ENCODE results near the gene RSBN1. TPM values are rescaled to one million over a fixed set of nuclear protein-coding genes. Genes with fewer than 3 reads are reported as not detected.
"Not testable (repeated sequence)": the region's sequence is repeated elsewhere in the genome, so short reads cannot be mapped to it uniquely, and the experiment has no call there.

RSBN1 gene
- total RNA-seq = 22.3 TPM

DNA sequence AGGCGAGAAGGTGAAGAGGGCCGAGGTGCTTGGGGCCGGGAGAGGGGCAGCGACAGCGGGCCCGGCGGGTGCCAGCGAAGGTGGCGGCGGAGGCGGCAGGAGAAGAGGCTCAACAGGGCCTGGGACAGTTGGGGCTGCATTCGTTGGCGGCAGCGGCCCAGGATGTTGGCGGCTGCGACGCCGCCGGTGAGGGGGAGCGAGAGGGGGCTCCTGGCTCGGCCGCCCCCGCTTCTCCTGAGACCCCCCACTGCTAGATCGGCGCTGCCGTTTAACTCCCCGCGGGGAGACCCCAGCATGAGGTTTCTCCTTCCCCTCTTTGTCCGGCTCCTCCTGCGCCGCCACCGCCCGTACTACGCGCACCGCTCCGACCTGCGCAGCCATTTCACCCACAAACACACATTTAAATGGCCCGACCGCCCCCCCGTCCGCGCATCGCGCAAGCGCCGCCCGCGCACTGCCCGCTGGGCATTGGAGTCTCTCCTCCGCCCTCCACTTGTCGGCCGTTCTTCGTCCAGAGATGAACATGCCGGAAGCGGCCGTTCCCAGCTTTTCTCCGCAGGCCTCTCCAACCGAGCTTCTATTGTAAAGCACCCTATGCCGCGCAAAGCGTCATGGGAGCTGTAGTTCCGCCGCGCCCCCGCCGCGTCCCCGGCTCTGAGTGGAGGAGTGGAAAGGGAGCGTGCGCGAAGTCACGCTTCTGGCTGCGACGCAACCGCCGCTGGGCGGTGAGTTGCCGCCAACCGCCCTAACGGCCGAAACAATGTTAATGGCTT lies at the start of gene RSBN1:
TSS of gene RSBN1 (minus strand) at position 589 of the 773 bp plus-strand sequence. CDS start at position 525, 64 bp downstream.
- peak; percentile 98 for ATAC-seq

GRCh38 chr1:113861641-113862040 lies 49.4 kb upstream of the RSBN1 start:
- intact Hi-C loops (cut with DNase I) = no loop called here
- ATAC-seq (no peak), DNase-seq (ENCODE audit: low spot score) (no peak)

More for the DNA sequence above, at the start of gene RSBN1:
- DNase-seq (ENCODE audit: low spot score) = peak; percentile 99
- intact Hi-C loops (cut with DNase I) = no loop called here

DNA sequence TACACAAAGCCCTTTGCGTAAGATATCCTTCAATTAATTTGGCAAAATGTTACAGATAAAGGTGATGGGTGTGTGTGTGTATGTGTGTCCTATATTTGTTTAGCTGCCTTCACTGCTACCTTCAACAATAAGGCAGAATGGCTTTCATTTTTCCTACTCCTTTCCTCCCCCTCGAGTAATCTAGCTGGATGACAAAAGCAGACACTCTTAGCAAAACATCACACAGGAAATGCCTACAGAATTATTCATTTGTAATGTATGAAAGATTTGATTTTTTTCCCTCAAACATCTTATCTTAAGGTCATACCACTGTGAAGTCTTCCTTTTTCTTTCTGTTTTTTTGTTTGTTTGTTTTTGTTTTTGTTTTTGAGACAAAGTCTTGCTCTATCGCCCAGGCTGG lies 48.6 kb upstream of the RSBN1 start:
- ATAC-seq = no peak
- no peak for DNase-seq (ENCODE audit: low spot score)
- intact Hi-C loops (cut with DNase I) = no loop called here

- ATAC-seq (peak; percentile 52), DNase-seq (ENCODE audit: low spot score) (no peak)
- intact Hi-C loops (cut with DNase I) = no loop called here
These were observed 47.4 kb upstream of the RSBN1 start for GRCh38 chr1:113859478-113860175.

DNA sequence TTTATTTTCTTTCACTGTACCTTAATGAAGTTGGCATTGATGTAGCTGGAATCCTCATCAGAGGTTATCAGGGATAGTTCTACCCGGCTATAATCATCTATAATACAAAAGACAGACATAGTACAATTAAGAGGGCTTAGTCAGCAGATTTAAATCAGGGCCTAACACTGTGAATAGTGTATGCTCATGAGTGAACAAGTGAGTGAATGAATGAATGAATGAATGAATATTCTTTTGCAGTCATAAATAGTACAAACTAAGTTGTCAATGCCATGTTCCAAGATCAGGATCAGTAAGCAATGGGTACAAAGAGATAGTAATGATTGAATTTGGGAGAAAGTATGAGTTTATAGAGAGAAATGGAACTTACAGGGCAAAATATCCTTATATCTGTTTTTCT lies 46.7 kb upstream of the RSBN1 start:
- intact Hi-C loops (cut with DNase I) = no loop called here
- no peak for DNase-seq (ENCODE audit: low spot score)
- ATAC-seq = no peak

- no peak for ATAC-seq
- intact Hi-C loops (cut with DNase I) = no loop called here
These were observed 46.1 kb upstream of the RSBN1 start for GRCh38 chr1:113858418-113858817.

DNA sequence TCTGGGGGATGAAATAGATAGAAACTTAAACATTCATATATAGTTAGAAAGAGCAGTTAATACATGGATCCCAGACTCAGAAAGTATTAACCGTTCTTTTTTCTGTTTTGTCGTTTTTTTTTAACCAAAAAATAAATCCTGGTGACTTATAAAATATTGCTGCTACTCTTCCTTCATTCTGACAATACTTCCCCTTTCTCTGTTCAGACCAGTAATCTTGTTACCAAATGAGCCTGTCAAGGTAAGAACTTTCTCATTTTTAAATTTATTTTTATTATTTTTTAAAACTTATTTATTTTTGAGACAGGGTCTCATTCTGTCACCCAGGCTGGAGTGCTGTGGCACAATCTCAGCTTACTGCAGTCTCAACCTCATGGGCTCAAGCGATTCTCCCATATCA lies 45.5 kb upstream of the RSBN1 start:
- DNase-seq (ENCODE audit: low spot score) (no peak), ATAC-seq (no peak)
- intact Hi-C loops (cut with DNase I) = no loop called here

More at GRCh38 chr1:113858418-113858817, 46.1 kb upstream of the RSBN1 start:
- no peak for DNase-seq (ENCODE audit: low spot score)

GRCh38 chr1:113856401-113856790 lies 44.1 kb upstream of the RSBN1 start:
- DNase-seq (ENCODE audit: low spot score) = no peak
- intact Hi-C loops (cut with DNase I) = no loop called here

GRCh38 chr1:113855630-113856400 lies 43.5 kb upstream of the RSBN1 start:
- intact Hi-C loops (cut with DNase I) = no loop called here
- no peak for ATAC-seq
- DNase-seq (ENCODE audit: low spot score) = no peak

More at GRCh38 chr1:113856401-113856790, 44.1 kb upstream of the RSBN1 start:
- ATAC-seq = no peak

GRCh38 chr1:113854234-113854633 lies 42.0 kb upstream of the RSBN1 start:
- ATAC-seq = no peak
- intact Hi-C loops (cut with DNase I) = no loop called here

DNA sequence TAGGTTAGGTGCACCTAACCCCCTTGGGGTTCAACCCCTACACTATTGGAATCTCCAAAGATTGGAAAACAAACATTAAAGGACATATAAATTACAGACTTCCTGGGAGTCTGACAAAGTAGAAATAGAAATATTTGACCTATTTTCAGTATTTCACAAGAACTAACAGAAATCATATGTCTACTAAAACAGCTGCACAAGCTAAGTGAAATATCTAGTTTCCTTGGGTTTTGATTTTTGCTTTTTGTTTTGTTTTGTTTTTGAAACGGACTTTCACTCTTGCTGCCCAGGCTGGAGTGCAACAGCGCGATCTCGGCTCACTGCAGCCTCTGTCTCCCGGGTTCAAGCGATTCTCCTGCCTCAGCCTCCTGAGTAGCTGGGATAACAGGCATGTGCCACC lies 40.4 kb upstream of the RSBN1 start:
- DNase-seq (ENCODE audit: low spot score); ATAC-seq; intact Hi-C loops (cut with DNase I): not testable (repeated sequence)

More at GRCh38 chr1:113854234-113854633, 42.0 kb upstream of the RSBN1 start:
- no peak for DNase-seq (ENCODE audit: low spot score)

DNA sequence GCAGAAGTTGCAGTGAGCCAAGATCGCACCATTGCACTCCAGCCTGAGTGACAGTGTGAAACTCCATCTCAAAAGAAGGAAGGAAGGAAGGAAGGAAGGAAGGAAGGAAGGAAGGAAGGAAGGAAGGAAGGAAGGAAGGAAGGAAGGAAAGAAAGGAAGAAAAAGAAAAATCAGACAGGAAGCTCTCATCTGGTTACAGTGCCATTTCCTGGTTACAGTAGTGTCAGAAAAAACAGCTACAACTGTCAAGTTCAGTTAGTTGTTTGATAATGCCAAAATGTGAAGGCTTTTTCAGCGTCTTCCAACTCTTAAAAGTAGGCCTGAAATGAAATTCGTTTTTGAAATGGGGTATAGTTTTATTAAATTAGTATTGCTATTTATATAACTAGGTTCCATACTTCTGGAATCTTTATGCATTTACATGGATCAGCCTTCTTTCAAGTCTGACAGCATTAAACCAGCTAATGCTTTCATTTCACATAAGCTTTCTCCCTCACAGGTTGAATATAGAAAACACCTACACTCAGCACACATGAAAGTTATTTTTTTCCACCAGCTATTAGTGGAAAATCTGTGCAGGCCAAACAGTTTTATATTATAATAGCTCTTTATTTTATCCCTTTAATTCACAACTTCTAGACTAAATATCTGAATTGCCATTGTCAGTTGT lies 38.0 kb upstream of the RSBN1 start:
- DNase-seq (ENCODE audit: low spot score) (no peak), ATAC-seq (no peak)
- intact Hi-C loops (cut with DNase I) = no loop called here

- intact Hi-C loops (cut with DNase I) = no loop called here
- ATAC-seq (no peak), DNase-seq (ENCODE audit: low spot score) (no peak)
These were observed 36.8 kb upstream of the RSBN1 start for GRCh38 chr1:113849072-113849471.

- no peak for ATAC-seq
- intact Hi-C loops (cut with DNase I) = no loop called here
These were observed 34.2 kb upstream of the RSBN1 start for GRCh38 chr1:113846391-113847035.

GRCh38 chr1:113836534-113836933 lies 24.3 kb upstream of the RSBN1 start:
- ATAC-seq (no peak), DNase-seq (ENCODE audit: low spot score) (no peak)
- intact Hi-C loops (cut with DNase I) = no loop called here

More at GRCh38 chr1:113846391-113847035, 34.2 kb upstream of the RSBN1 start:
- no peak for DNase-seq (ENCODE audit: low spot score)

GRCh38 chr1:113835686-113836290 lies 23.5 kb upstream of the RSBN1 start:
- intact Hi-C loops (cut with DNase I) = no loop called here
- ATAC-seq (no peak), DNase-seq (ENCODE audit: low spot score) (no peak)

DNA sequence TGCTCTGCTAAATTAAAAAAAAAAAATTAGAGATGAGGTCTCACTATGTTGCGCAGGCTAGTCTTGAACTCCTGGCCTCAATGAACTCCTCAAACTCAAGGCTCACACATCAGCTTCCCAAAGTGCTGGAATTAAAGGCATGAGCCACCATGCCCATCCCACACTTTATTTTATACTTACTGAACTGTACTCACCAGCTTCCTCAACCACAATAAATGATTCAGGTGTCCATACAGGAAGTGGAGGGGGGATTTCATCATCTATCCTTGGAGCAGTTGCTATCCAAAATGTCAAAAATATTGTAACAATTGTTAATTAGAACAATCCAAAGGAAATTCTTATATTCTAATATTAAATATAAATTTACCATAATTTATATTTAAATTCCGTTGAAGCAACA lies 22.4 kb upstream of the RSBN1 start:
- intact Hi-C loops (cut with DNase I) = no loop called here
- ATAC-seq (no peak), DNase-seq (ENCODE audit: low spot score) (no peak)

- DNase-seq (ENCODE audit: low spot score) (no peak), ATAC-seq (no peak)
- intact Hi-C loops (cut with DNase I) = no loop called here
These were observed 17.8 kb upstream of the RSBN1 start for GRCh38 chr1:113830039-113830438.
